ENCODE measurements around the gene SNORC. TPM values are rescaled to one million over a fixed set of nuclear protein-coding genes. Genes with fewer than 3 reads are reported as not detected.

Gene SNORC
- total RNA-seq, 1 donor from 2014 or later, result 0.96 TPM

- Histone ChIP-seq H3K9me3 (no peaks in the 10 kb centered on the region), H3K4me1 (no peaks in the 10 kb centered on the region), H3K4me3 (no peak overlapping the region), H3K27ac (no peak overlapping the region), H3K27me3 (peaks cover 12% of the 10 kb centered on the region), H3K36me3 (no peaks in the 10 kb centered on the region)
- ATAC-seq, result no peak
- DNase-seq, result no peak
- intact Hi-C loops (cut with DNase I), result no loop called here
- no peak for TF ChIP-seq CTCF (IDR thresholded peaks at IDR 0.05)
Measured at GRCh38 chr2:232888099-232888836, 18.2 kb downstream of the SNORC start.

- H3K9me3 ChIP-seq, result no peaks in the 10 kb centered on the region
- ATAC-seq, result no peak
Measured at GRCh38 chr2:232888839-232889529, 18.9 kb downstream of the SNORC start.

GRCh38 chr2:232889876-232890401 lies 19.9 kb downstream of the SNORC start:
- DNase-seq, result peak; percentile 52
- intact Hi-C loops (cut with DNase I), result no loop called here

More at GRCh38 chr2:232888839-232889529, 18.9 kb downstream of the SNORC start:
- Histone ChIP-seq H3K4me1 (no peaks in the 10 kb centered on the region), H3K4me3 (no peak overlapping the region), H3K27ac (no peak overlapping the region), H3K36me3 (no peaks in the 10 kb centered on the region), H3K27me3 (peaks cover 12% of the 10 kb centered on the region)
- intact Hi-C loops (cut with DNase I), result no loop called here
- TF ChIP-seq CTCF (IDR thresholded peaks at IDR 0.05), result no peak
- DNase-seq, result no peak

GRCh38 chr2:232890536-232890895 lies 20.5 kb downstream of the SNORC start:
- Histone ChIP-seq H3K4me3 (no peak overlapping the region), H3K4me1 (no peaks in the 10 kb centered on the region), H3K36me3 (no peaks in the 10 kb centered on the region), H3K27ac (no peak overlapping the region), H3K9me3 (no peaks in the 10 kb centered on the region), H3K27me3 (peaks cover 7% of the 10 kb centered on the region)
- TF ChIP-seq CTCF (IDR thresholded peaks at IDR 0.05), result no peak
- intact Hi-C loops (cut with DNase I), result no loop called here
- ATAC-seq, result no peak
- DNase-seq, result peak; percentile 60

More at GRCh38 chr2:232889876-232890401, 19.9 kb downstream of the SNORC start:
- no peaks in the 10 kb centered on the region for H3K9me3 ChIP-seq
- no peak overlapping the region for H3K4me3 ChIP-seq
- no peak for TF ChIP-seq CTCF (IDR thresholded peaks at IDR 0.05)
- H3K36me3 ChIP-seq, result no peaks in the 10 kb centered on the region
- no peak for ATAC-seq
- no peak overlapping the region for H3K27ac ChIP-seq
- H3K4me1 ChIP-seq, result no peaks in the 10 kb centered on the region
- peaks cover 12% of the 10 kb centered on the region for H3K27me3 ChIP-seq

GRCh38 chr2:232890896-232891601 lies 21.0 kb downstream of the SNORC start:
- Histone ChIP-seq H3K27ac (no peak overlapping the region), H3K9me3 (no peaks in the 10 kb centered on the region), H3K36me3 (no peaks in the 10 kb centered on the region), H3K27me3 (peaks cover 5% of the 10 kb centered on the region), H3K4me3 (no peak overlapping the region), H3K4me1 (no peaks in the 10 kb centered on the region)
- TF ChIP-seq CTCF (IDR thresholded peaks at IDR 0.05), result no peak
- DNase-seq (peak; percentile 71), ATAC-seq (peak; percentile 60)
- intact Hi-C loops (cut with DNase I), result no loop called here

Data from upper lobe of right lung (tissue), 1 donor.